Endothelial cell (in vitro differentiated cells): ENCODE results near the gene MEIS1. TPM values are rescaled to one million over a fixed set of nuclear protein-coding genes. Genes with fewer than 3 reads are reported as not detected.

Experiments used
- DNase-seq: peaks from one replicate; pipeline ENCODE4 v3.0.0; 2021; ENCODE audit warnings: low spot score
- H3K27ac Mint-ChIP-seq: one replicate; pipeline ENCODE4 v1.8.0; 2021; ENCODE audit warnings: mixed read lengths, inconsistent platforms; ENCODE audit not compliant: unreplicated experiment
- H3K27me3 Mint-ChIP-seq: one replicate; pipeline ENCODE4 v1.8.0; 2021; ENCODE audit warnings: mild to moderate bottlenecking, moderate library complexity, mixed read lengths, inconsistent platforms; ENCODE audit not compliant: unreplicated experiment
- H3K36me3 Mint-ChIP-seq: one replicate; pipeline ENCODE4 v1.8.0; 2021; ENCODE audit warnings: mild to moderate bottlenecking, low read depth, mixed read lengths, inconsistent platforms; ENCODE audit not compliant: unreplicated experiment
- H3K4me1 Mint-ChIP-seq: one replicate; pipeline ENCODE4 v1.8.0; 2021; ENCODE audit warnings: mild to moderate bottlenecking, mixed read lengths, inconsistent platforms; ENCODE audit not compliant: unreplicated experiment
- H3K4me3 Mint-ChIP-seq: one replicate; pipeline ENCODE4 v1.8.0; 2021; ENCODE audit warnings: mild to moderate bottlenecking, mixed read lengths, inconsistent platforms; ENCODE audit not compliant: unreplicated experiment
- H3K9me3 Mint-ChIP-seq: one replicate; pipeline ENCODE4 v1.8.0; 2021; ENCODE audit warnings: mixed read lengths, inconsistent platforms; ENCODE audit not compliant: unreplicated experiment
- total RNA-seq: library from RNA; stranded (reverse); fragmentation: NEBNext Ultra II Directional; extraction: Animal tissue kit (Norgen Biotek cat#: 25700); gene quantifications from one replicate; pipeline ENCODE4 v1.2.1, GENCODE V29; 2021; ENCODE audit not compliant: unreplicated experiment
- TF ChIP-seq, protein P1 (sequence below): fragments of 200-600 bp; sonication (generic); IDR thresholded peaks from one replicate; pipeline ENCODE4 v1.5.0; 2021; ENCODE audit warnings: antibody characterized with exemption; ENCODE audit not compliant: unreplicated experiment

Gene MEIS1
- total RNA-seq, 1 donor from 2014 or later, result 13.3 TPM

DNA sequence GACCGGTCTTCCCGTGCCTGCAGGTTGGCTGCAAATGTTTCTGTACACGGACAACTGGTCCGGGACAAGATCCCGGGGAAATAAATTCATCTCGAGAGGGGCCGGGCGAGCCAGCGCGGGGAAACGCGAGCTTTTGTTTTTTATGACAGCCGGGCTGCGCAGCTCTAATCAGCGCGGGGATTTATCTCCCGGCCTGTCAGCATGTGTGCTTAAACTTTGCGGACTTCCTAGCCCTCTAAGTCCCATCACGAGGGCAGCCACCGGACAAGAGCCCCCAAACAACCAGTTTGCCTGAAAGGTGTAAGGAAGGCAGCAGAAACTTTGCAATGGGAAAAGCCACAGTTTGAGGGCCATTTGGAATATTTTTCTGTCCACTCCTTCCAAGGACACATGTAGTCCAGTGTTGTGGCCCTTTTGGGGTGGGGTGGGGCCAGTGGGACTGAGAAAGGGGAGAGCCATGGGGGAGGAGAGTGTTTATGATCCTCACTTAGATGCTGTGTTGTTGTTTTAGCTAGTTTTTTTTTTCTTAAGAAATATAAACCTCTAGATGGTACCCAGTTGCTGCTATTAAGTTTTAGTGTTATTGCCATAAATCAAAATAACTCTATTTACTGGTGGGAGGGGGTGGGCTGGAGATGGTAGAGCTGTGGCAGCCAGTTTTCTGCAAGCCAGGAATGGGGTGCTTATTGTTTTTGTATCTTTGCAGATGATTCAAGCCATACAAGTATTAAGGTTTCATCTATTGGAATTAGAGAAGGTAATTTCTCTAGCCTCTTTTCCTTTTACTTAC is 6.0 kb downstream of the MEIS1 start:
- Mint-ChIP-seq H3K9me3 (no peaks in the 10 kb centered on the region), H3K4me3 (peak overlapping the region; percentile 92), H3K36me3 (peaks cover 3% of the 10 kb centered on the region), H3K4me1 (peaks cover 32% of the 10 kb centered on the region), H3K27me3 (peaks cover 36% of the 10 kb centered on the region), H3K27ac (no peak overlapping the region)
- TF ChIP-seq, protein P1, sequence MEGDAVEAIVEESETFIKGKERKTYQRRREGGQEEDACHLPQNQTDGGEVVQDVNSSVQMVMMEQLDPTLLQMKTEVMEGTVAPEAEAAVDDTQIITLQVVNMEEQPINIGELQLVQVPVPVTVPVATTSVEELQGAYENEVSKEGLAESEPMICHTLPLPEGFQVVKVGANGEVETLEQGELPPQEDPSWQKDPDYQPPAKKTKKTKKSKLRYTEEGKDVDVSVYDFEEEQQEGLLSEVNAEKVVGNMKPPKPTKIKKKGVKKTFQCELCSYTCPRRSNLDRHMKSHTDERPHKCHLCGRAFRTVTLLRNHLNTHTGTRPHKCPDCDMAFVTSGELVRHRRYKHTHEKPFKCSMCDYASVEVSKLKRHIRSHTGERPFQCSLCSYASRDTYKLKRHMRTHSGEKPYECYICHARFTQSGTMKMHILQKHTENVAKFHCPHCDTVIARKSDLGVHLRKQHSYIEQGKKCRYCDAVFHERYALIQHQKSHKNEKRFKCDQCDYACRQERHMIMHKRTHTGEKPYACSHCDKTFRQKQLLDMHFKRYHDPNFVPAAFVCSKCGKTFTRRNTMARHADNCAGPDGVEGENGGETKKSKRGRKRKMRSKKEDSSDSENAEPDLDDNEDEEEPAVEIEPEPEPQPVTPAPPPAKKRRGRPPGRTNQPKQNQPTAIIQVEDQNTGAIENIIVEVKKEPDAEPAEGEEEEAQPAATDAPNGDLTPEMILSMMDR, result no peak
- DNase-seq, result peak; percentile 26

DNA sequence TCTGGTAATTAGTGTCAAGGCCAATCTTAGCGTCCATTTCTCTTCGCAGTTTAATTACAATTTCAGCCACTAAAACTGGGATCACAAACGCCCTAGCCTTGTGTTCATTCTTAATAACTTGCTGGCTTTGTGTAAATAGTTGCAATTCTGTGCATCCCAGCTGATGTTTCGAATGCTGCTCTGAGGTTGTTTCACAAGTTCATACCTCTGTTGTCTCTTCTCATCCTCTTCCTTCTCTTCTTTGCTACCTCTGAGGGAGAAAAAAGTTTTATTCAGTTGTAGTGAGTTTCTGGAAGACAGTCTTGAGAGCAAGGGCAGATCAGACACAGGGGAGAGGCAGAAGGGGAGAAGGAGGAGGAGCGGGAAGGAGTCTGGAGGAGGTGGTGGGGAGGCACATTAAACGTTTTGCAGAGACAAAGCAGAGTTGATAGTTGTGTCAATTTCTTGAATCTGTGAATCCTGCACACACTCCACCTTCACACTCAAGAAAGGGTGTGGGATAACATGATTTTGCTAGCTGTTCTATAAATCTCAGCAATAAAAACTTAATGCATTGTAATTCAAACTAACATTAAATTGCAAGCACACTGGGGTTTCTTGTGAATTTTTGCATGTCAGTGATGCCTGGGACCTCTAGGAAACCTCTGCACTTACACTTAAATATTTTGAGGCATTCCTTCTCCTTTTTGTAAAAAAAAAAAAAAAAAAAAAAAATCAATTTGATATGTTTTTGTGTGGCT is 6.8 kb downstream of the MEIS1 start:
- peaks cover 34% of the 10 kb centered on the region for H3K4me1 Mint-ChIP-seq
- no peak overlapping the region for H3K27ac Mint-ChIP-seq
- no peak overlapping the region for H3K4me3 Mint-ChIP-seq
- no peak for DNase-seq
- no peaks in the 10 kb centered on the region for H3K9me3 Mint-ChIP-seq
- peaks cover 3% of the 10 kb centered on the region for H3K36me3 Mint-ChIP-seq
- TF ChIP-seq, protein P1, result no peak
- peaks cover 36% of the 10 kb centered on the region for H3K27me3 Mint-ChIP-seq

DNA sequence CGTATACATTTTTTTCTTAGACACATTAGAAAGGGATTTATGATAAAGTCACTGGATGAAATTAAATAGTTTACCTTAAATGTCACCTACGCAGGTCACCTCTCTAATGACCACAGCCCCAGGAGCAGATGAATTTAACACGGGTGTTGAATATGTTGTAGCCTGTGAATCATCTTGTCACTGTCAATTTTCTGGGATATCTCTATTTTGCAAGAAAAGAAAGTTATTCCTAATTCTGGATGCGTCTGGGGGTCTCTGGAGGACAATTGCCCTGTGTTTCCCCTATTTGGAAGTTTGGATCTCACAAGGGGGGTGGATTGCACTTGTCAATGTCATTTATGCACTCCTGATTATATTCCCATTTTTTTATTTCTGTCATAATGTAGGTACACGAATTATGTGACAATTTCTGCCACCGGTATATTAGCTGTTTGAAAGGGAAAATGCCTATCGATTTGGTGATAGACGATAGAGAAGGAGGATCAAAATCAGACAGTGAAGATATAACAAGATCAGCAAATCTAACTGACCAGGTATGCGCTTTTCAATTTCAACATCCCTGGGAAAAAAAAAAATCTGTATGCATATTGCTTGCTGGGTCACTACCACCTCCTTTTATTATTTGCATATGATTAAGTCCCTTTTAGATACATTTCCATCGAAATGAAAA is 7.7 kb downstream of the MEIS1 start:
- peaks cover 35% of the 10 kb centered on the region for H3K4me1 Mint-ChIP-seq
- H3K27ac Mint-ChIP-seq, result no peak overlapping the region
- no peaks in the 10 kb centered on the region for H3K9me3 Mint-ChIP-seq
- no peak overlapping the region for H3K4me3 Mint-ChIP-seq
- TF ChIP-seq, protein P1, result no peak
- DNase-seq, result no peak
- peaks cover 32% of the 10 kb centered on the region for H3K27me3 Mint-ChIP-seq
- peaks cover 3% of the 10 kb centered on the region for H3K36me3 Mint-ChIP-seq

DNA sequence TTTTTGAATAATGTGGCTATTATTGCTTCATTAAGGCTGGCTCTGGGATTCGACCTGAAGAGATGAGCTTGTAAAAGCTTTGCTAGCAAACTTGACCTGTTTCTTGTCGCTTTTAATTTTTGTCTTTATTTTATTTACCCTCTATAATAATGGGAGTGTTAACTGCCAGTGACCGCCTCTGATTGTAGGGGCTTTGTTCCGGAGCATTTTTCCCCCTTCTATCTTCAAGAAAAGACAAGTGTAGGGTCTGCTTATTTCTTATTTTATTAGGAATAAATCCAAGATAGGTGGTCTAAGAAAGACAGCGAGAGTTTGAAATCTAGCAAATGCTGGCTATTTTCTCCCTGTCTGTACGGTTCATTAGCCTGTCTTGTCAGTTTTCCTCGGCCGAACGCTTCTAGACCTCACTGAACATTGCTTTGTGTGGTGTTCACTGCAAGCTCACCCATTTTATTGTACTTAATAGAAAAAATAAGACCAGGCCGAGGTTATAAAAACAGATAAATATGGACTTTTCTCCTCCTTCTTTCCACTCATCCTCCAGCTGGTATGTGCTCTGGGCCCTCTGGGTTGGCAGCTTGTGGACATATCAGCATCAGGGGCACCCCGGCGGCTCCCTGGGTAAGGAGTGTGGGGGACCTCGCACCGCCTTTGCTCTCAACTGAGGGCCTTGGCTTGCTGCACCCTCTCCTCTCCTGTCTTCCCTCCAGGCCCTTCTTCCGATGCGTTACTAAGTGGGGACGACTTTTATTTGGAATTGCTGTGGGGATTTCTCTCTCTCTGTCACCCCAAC is 8.5 kb downstream of the MEIS1 start:
- TF ChIP-seq, protein P1, result no peak
- DNase-seq, result no peak
- H3K27ac Mint-ChIP-seq, result no peak overlapping the region
- H3K27me3 Mint-ChIP-seq, result peaks cover 30% of the 10 kb centered on the region
- no peaks in the 10 kb centered on the region for H3K9me3 Mint-ChIP-seq
- H3K36me3 Mint-ChIP-seq, result peaks cover 3% of the 10 kb centered on the region
- peaks cover 35% of the 10 kb centered on the region for H3K4me1 Mint-ChIP-seq
- H3K4me3 Mint-ChIP-seq, result no peak overlapping the region
